KMS-11 (cell line): ENCODE measurements around the gene TSPAN18.

Experiments used
- H2AFZ ChIP-seq: fragments of 200-600 bp; sonication (generic); 2 replicates; pipeline ENCODE4 v1.6.1; 2016; ENCODE audit warnings: antibody characterized with exemption, mixed run types, low read depth
- H3K27ac ChIP-seq: fragments of 200-600 bp; sonication (generic); 2 replicates; pipeline ENCODE4 v1.6.1; 2016; ENCODE audit warnings: mild to moderate bottlenecking, mixed run types
- H3K27me3 ChIP-seq: fragments of 200-600 bp; sonication (generic); 2 replicates; pipeline ENCODE4 v1.6.1; 2017; ENCODE audit warnings: mild to moderate bottlenecking, low read depth, mixed run types, moderate library complexity; ENCODE audit not compliant: insufficient read depth
- H3K36me3 ChIP-seq: fragments of 200-600 bp; sonication (generic); 2 replicates; pipeline ENCODE4 v1.6.1; 2017; ENCODE audit warnings: mild to moderate bottlenecking, mixed run types; ENCODE audit not compliant: insufficient read depth
- H3K4me1 ChIP-seq: fragments of 200-600 bp; sonication (generic); 2 replicates; pipeline ENCODE4 v1.6.1; 2016; ENCODE audit warnings: mild to moderate bottlenecking, low read depth, mixed run types; ENCODE audit not compliant: poor library complexity, severe bottlenecking
- H3K4me2 ChIP-seq: fragments of 200-600 bp; sonication (generic); 2 replicates; pipeline ENCODE4 v1.7.0; 2016; ENCODE audit warnings: mild to moderate bottlenecking, mixed run types
- H3K4me3 ChIP-seq: fragments of 200-600 bp; sonication (generic); IDR thresholded peaks from 2 replicates; pipeline ENCODE4 v1.6.1; 2017; ENCODE audit warnings: low read depth, low read length, mixed read lengths; ENCODE audit not compliant: insufficient read depth
- H3K79me2 ChIP-seq: fragments of 200-600 bp; sonication (generic); 2 replicates; pipeline ENCODE4 v1.6.1; 2016; ENCODE audit warnings: low read depth, mixed run types; ENCODE audit not compliant: insufficient read depth
- H3K9ac ChIP-seq: fragments of 200-600 bp; sonication (generic); 2 replicates; pipeline ENCODE4 v1.6.1; 2016; ENCODE audit warnings: mild to moderate bottlenecking, mixed run types
- H4K20me1 ChIP-seq: fragments of 200-600 bp; sonication (generic); 2 replicates; pipeline ENCODE4 v1.6.1; 2016; ENCODE audit warnings: mild to moderate bottlenecking, mixed run types; ENCODE audit not compliant: insufficient read depth
- CTCF ChIP-seq: fragments of 200-600 bp; sonication (generic); conservative IDR thresholded peaks from 2 replicates; pipeline ENCODE4 v1.6.1; 2017; ENCODE audit warnings: low read depth, mild to moderate bottlenecking, antibody characterized with exemption, low read length, moderate library complexity, mixed read lengths

TSPAN18 gene

GRCh38 chr11:44817207-44817949, 90.6 kb downstream of the TSPAN18 start:
- no peaks in the 10 kb centered on the region for H3K36me3 ChIP-seq
- H3K27ac ChIP-seq: no peak overlapping the region
- no peaks in the 10 kb centered on the region for H3K4me1 ChIP-seq
- no peak overlapping the region for H2AFZ ChIP-seq
- no peaks in the 10 kb centered on the region for H3K27me3 ChIP-seq
- no peaks in the 10 kb centered on the region for H3K79me2 ChIP-seq
- H4K20me1 ChIP-seq: no peaks in the 10 kb centered on the region
- TF ChIP-seq CTCF: no peak
- no peak overlapping the region for H3K4me3 ChIP-seq
- no peak overlapping the region for H3K9ac ChIP-seq
- no peak overlapping the region for H3K4me2 ChIP-seq

- H3K4me2 ChIP-seq: no peak overlapping the region
- no peak for TF ChIP-seq CTCF
These were observed 91.3 kb downstream of the TSPAN18 start for GRCh38 chr11:44818110-44818509.

GRCh38 chr11:44819346-44819745, 92.6 kb downstream of the TSPAN18 start:
- no peak overlapping the region for H2AFZ ChIP-seq
- H3K79me2 ChIP-seq: no peaks in the 10 kb centered on the region
- no peak overlapping the region for H3K4me3 ChIP-seq
- H3K36me3 ChIP-seq: no peaks in the 10 kb centered on the region
- no peaks in the 10 kb centered on the region for H3K4me1 ChIP-seq
- no peak for TF ChIP-seq CTCF
- no peaks in the 10 kb centered on the region for H4K20me1 ChIP-seq
- no peaks in the 10 kb centered on the region for H3K27me3 ChIP-seq
- no peak overlapping the region for H3K9ac ChIP-seq
- H3K4me2 ChIP-seq: no peak overlapping the region
- H3K27ac ChIP-seq: no peak overlapping the region

More at GRCh38 chr11:44818110-44818509, 91.3 kb downstream of the TSPAN18 start:
- H3K27ac ChIP-seq: no peak overlapping the region
- no peaks in the 10 kb centered on the region for H3K4me1 ChIP-seq
- no peaks in the 10 kb centered on the region for H3K79me2 ChIP-seq
- no peak overlapping the region for H3K4me3 ChIP-seq
- H4K20me1 ChIP-seq: no peaks in the 10 kb centered on the region
- no peaks in the 10 kb centered on the region for H3K36me3 ChIP-seq
- H3K27me3 ChIP-seq: no peaks in the 10 kb centered on the region
- H2AFZ ChIP-seq: no peak overlapping the region
- no peak overlapping the region for H3K9ac ChIP-seq

- no peak for TF ChIP-seq CTCF
- Histone ChIP-seq H3K4me2 (no peak overlapping the region), H3K27me3 (no peaks in the 10 kb centered on the region), H3K9ac (no peak overlapping the region), H3K4me3 (no peak overlapping the region), H3K79me2 (no peaks in the 10 kb centered on the region), H3K27ac (no peak overlapping the region), H3K36me3 (no peaks in the 10 kb centered on the region), H4K20me1 (no peaks in the 10 kb centered on the region), H3K4me1 (no peaks in the 10 kb centered on the region), H2AFZ (no peak overlapping the region)
These were observed 95.6 kb downstream of the TSPAN18 start for GRCh38 chr11:44822369-44822768.
